Activated CD8-positive, alpha-beta T cell treated with anti-CD3 and anti-CD28 coated beads for 36 hours (primary cell): ENCODE data around the gene KIRREL3. TPM values are rescaled to one million over a fixed set of nuclear protein-coding genes. Genes with fewer than 3 reads are reported as not detected.

Source experiments
- ATAC-seq: fragments of 200-7000 bp; cut with Tn5 transposase; one replicate; pipeline ENCODE4 v1.10.0; 2021; ENCODE audit warnings: mild to moderate bottlenecking, moderate library complexity
- CTCF ChIA-PET: fragments of 350-600 bp; sonication (Branson Sonifier 250); formaldehyde crosslinking; loops from one replicate; lab custom pipeline; 2021; ENCODE audit warnings: antibody characterized with exemption; lab: Charles Lee
- POLR2A ChIA-PET: fragments of 350-600 bp; sonication (Branson Sonifier 250); formaldehyde crosslinking; loops from one replicate; lab custom pipeline; 2021; ENCODE audit warnings: antibody characterized with exemption; lab: Charles Lee
- DNase-seq: peaks from one replicate; pipeline ENCODE4 v3.0.0-alpha.2; 2020
- H3K27ac Mint-ChIP-seq: one replicate; pipeline ENCODE4 v1.8.0; 2021; ENCODE audit warnings: mild to moderate bottlenecking, mixed read lengths
- H3K27me3 Mint-ChIP-seq: one replicate; pipeline ENCODE4 v1.8.0; 2021; ENCODE audit warnings: mixed read lengths
- H3K36me3 Mint-ChIP-seq: one replicate; pipeline ENCODE4 v1.8.0; 2021; ENCODE audit warnings: low read depth, mixed read lengths
- H3K4me1 Mint-ChIP-seq: one replicate; pipeline ENCODE4 v1.8.0; 2021; ENCODE audit warnings: low read depth, mixed read lengths
- H3K4me3 Mint-ChIP-seq: one replicate; pipeline ENCODE4 v1.8.0; 2021; ENCODE audit warnings: mild to moderate bottlenecking, moderate library complexity, mixed read lengths
- H3K9me3 Mint-ChIP-seq: one replicate; pipeline ENCODE4 v1.8.0; 2021; ENCODE audit warnings: mixed read lengths
- CTCF ChIP-seq: fragments of 200-600 bp; IDR thresholded peaks from one replicate; pipeline ENCODE4 v1.8.0; 2022; ENCODE audit warnings: antibody characterized with exemption, mild to moderate bottlenecking
- intact Hi-C: fragments of 100-400 bp; cut with micrococcal nuclease; formaldehyde crosslinking; loops from one replicate; pipeline ENCODE4 v1.10.0; 2022
- total RNA-seq, 2 experiments: library from RNA; stranded (reverse); gene quantifications; one replicate each; pipeline ENCODE4 v1.2.3, GENCODE V29; 2021

KIRREL3 gene
- total RNA-seq, 2 experiments from 2014 or later: not detected

- Mint-ChIP-seq H3K9me3 (no peaks in the 10 kb centered on the region), H3K4me1 (peaks cover 3% of the 10 kb centered on the region), H3K27me3 (no peaks in the 10 kb centered on the region), H3K4me3 (no peak overlapping the region), H3K36me3 (no peaks in the 10 kb centered on the region), H3K27ac (no peak overlapping the region)
- peak; percentile 88 for ATAC-seq
- no peak for TF ChIP-seq CTCF
- ChIA-PET CTCF (no interaction called here), POLR2A (no interaction called here)
- DNase-seq: peak; percentile 16
- intact Hi-C loops: no loop called here
These were observed 82.9 kb downstream of the KIRREL3 start for GRCh38 chr11:126917531-126918204.

- Mint-ChIP-seq H3K9me3 (peaks cover 1% of the 10 kb centered on the region), H3K27me3 (peaks cover 2% of the 10 kb centered on the region), H3K4me3 (no peak overlapping the region), H3K27ac (no peak overlapping the region), H3K36me3 (no peaks in the 10 kb centered on the region), H3K4me1 (peaks cover 3% of the 10 kb centered on the region)
- no peak for DNase-seq
- POLR2A ChIA-PET: no interaction called here
- TF ChIP-seq CTCF: no peak
- CTCF ChIA-PET: no interaction called here
- ATAC-seq: no peak
- intact Hi-C loops: no loop called here
These were observed 85.1 kb downstream of the KIRREL3 start for GRCh38 chr11:126915430-126915829.

- Mint-ChIP-seq H3K36me3 (no peaks in the 10 kb centered on the region), H3K9me3 (peaks cover 1% of the 10 kb centered on the region), H3K4me1 (peaks cover 3% of the 10 kb centered on the region), H3K4me3 (no peak overlapping the region), H3K27me3 (peaks cover 2% of the 10 kb centered on the region), H3K27ac (no peak overlapping the region)
- POLR2A ChIA-PET: no interaction called here
- intact Hi-C loops: no loop called here
- no peak for TF ChIP-seq CTCF
- no peak for ATAC-seq
- DNase-seq: no peak
- CTCF ChIA-PET: no interaction called here
These were observed 85.6 kb downstream of the KIRREL3 start for GRCh38 chr11:126914941-126915340.

- H3K4me3 Mint-ChIP-seq: no peak overlapping the region
- intact Hi-C loops: no loop called here
These were observed 86.4 kb downstream of the KIRREL3 start for GRCh38 chr11:126914166-126914565.

More at GRCh38 chr11:126914166-126914565, 86.4 kb downstream of the KIRREL3 start:
- Mint-ChIP-seq H3K36me3 (no peaks in the 10 kb centered on the region), H3K27ac (no peak overlapping the region), H3K4me1 (peaks cover 3% of the 10 kb centered on the region), H3K9me3 (peaks cover 1% of the 10 kb centered on the region), H3K27me3 (peaks cover 2% of the 10 kb centered on the region)
- TF ChIP-seq CTCF: no peak
- no peak for ATAC-seq
- ChIA-PET CTCF (no interaction called here), POLR2A (no interaction called here)
- DNase-seq: no peak
